Smooth muscle cell (in vitro differentiated cells): ENCODE data around the gene IFNE. TPM values are rescaled to one million over a fixed set of nuclear protein-coding genes. Genes with fewer than 3 reads are reported as not detected.

Experiments used
- DNase-seq: peaks from one replicate; lab custom pipeline; 2025; ENCODE audit not compliant: unreplicated experiment; lab: John Stamatoyannopoulos, UW
- H2AFZ ChIP-seq: fragments of 200-600 bp; sonication (generic); 2 replicates; pipeline ENCODE4 v1.6.0; 2016; ENCODE audit warnings: antibody characterized with exemption, low read depth, mild to moderate bottlenecking
- H3F3A ChIP-seq: fragments of 200-600 bp; sonication (generic); 2 replicates; pipeline ENCODE4 v1.6.0; 2017; ENCODE audit warnings: antibody characterized with exemption, low read depth
- H3K27ac ChIP-seq: fragments of 200-600 bp; sonication (generic); 2 replicates; pipeline ENCODE4 v1.5.1; 2016; ENCODE audit warnings: low read depth, mild to moderate bottlenecking
- H3K27me3 ChIP-seq: fragments of 200-600 bp; sonication (generic); 2 replicates; pipeline ENCODE4 v1.6.1; 2016; ENCODE audit warnings: low read depth, mild to moderate bottlenecking
- H3K36me3 ChIP-seq: fragments of 200-600 bp; sonication (generic); 2 replicates; pipeline ENCODE4 v1.5.1; 2016; ENCODE audit warnings: low read depth
- H3K4me1 ChIP-seq: fragments of 200-600 bp; sonication (generic); 2 replicates; pipeline ENCODE4 v1.5.1; 2016; ENCODE audit warnings: low read depth
- H3K4me2 ChIP-seq: fragments of 200-600 bp; sonication (generic); 2 replicates; pipeline ENCODE4 v1.6.0; 2016; ENCODE audit warnings: mild to moderate bottlenecking
- H3K4me3 ChIP-seq: fragments of 200-600 bp; sonication (generic); 2 replicates; pipeline ENCODE4 v1.5.1; 2016; ENCODE audit warnings: mild to moderate bottlenecking
- H3K79me2 ChIP-seq: fragments of 200-600 bp; sonication (generic); 2 replicates; pipeline ENCODE4 v1.6.0; 2016; ENCODE audit warnings: low read depth, mild to moderate bottlenecking
- H3K9ac ChIP-seq: fragments of 200-600 bp; sonication (generic); 2 replicates; pipeline ENCODE4 v1.6.0; 2016; ENCODE audit warnings: low read depth
- H3K9me3 ChIP-seq: fragments of 200-600 bp; sonication (generic); replicated peaks from 2 replicates; pipeline ENCODE4 v1.5.1; 2016; ENCODE audit warnings: low read depth
- H4K20me1 ChIP-seq: fragments of 200-600 bp; sonication (generic); 2 replicates; pipeline ENCODE4 v1.6.0; 2016; ENCODE audit warnings: low read depth
- WGBS: methylation state at CpG from one replicate; pipeline ENCODE4 v1.1.7; 2016; ENCODE audit warnings: low lambda C conversion rate; 5-methylcytosine and 5-hydroxymethylcytosine counted together
- polyA plus RNA-seq: library from polyadenylated mRNA; unstranded; fragments of >200 nt; fragmentation: Nextera tagmentation; extraction: Ambion mirVana; gene quantifications from 2 replicates; pipeline ENCODE4 v1.2.1, GENCODE V29; 2016
- total RNA-seq: library from RNA; depleted of rRNA; stranded (reverse); fragments of >200 nt; gene quantifications from 2 replicates; pipeline ENCODE4 v1.2.3, GENCODE V29; 2014
- TF ChIP-seq, protein P1 (sequence below): fragments of 200-600 bp; sonication (generic); IDR thresholded peaks from 2 replicates; pipeline ENCODE4 v1.5.1; 2017; ENCODE audit warnings: borderline replicate concordance, mild to moderate bottlenecking, antibody characterized with exemption; ENCODE audit not compliant: insufficient read depth, poor library complexity, severe bottlenecking

The IFNE gene
- total and polyA plus RNA-seq, 2 experiments from 2014 or later: 1.2 TPM; not detected in 1

DNA sequence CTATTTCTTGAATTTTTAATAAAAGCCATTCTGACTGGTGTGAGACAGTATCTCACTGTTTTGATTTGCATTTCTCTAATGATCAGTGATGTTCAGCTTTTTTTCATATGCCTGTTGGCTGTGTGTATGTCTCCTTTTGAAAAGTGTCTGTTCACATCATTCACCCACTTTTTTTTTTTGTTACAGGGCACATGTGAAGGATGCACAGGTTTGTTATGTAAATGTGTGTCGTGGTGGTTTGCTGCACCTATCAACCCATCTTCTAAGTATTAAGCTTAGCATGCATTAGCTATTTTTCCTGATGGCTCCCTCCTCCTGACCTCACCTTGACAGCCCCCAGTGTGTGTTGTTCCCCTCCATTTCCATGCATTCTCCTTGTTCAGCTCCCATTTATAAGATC is 39.3 kb upstream of the IFNE start:
- no peak for DNase-seq
- Histone ChIP-seq H3K4me3 (no peak overlapping the region), H3K79me2 (peaks cover 22% of the 10 kb centered on the region), H4K20me1 (peaks cover 6% of the 10 kb centered on the region), H2AFZ (no peak overlapping the region), H3F3A (peaks cover 10% of the 10 kb centered on the region), H3K9me3 (no peaks in the 10 kb centered on the region), H3K9ac (no peak overlapping the region), H3K27ac (no peak overlapping the region), H3K4me1 (no peaks in the 10 kb centered on the region), H3K36me3 (peaks cover 17% of the 10 kb centered on the region), H3K27me3 (no peaks in the 10 kb centered on the region), H3K4me2 (no peak overlapping the region)
- TF ChIP-seq, protein P1, sequence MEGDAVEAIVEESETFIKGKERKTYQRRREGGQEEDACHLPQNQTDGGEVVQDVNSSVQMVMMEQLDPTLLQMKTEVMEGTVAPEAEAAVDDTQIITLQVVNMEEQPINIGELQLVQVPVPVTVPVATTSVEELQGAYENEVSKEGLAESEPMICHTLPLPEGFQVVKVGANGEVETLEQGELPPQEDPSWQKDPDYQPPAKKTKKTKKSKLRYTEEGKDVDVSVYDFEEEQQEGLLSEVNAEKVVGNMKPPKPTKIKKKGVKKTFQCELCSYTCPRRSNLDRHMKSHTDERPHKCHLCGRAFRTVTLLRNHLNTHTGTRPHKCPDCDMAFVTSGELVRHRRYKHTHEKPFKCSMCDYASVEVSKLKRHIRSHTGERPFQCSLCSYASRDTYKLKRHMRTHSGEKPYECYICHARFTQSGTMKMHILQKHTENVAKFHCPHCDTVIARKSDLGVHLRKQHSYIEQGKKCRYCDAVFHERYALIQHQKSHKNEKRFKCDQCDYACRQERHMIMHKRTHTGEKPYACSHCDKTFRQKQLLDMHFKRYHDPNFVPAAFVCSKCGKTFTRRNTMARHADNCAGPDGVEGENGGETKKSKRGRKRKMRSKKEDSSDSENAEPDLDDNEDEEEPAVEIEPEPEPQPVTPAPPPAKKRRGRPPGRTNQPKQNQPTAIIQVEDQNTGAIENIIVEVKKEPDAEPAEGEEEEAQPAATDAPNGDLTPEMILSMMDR: no peak
- 94% methylated on average over 1 of the region's 1 CpG for WGBS

GRCh38 chr9:21520501-21521228 is 38.6 kb upstream of the IFNE start:
- no peaks in the 10 kb centered on the region for H3K9me3 ChIP-seq
- no peak overlapping the region for H3K9ac ChIP-seq
- H3K36me3 ChIP-seq: peaks cover 16% of the 10 kb centered on the region
- H3F3A ChIP-seq: peaks cover 10% of the 10 kb centered on the region
- no peak overlapping the region for H3K4me2 ChIP-seq
- peaks cover 27% of the 10 kb centered on the region for H3K79me2 ChIP-seq
- H3K27me3 ChIP-seq: no peaks in the 10 kb centered on the region
- peaks cover 6% of the 10 kb centered on the region for H4K20me1 ChIP-seq
- H3K4me1 ChIP-seq: no peaks in the 10 kb centered on the region
- 93% methylated on average over 5 of the region's 5 CpGs for WGBS
- TF ChIP-seq, protein P1: no peak
- no peak overlapping the region for H2AFZ ChIP-seq
- H3K4me3 ChIP-seq: no peak overlapping the region
- no peak overlapping the region for H3K27ac ChIP-seq
- no peak for DNase-seq

DNA sequence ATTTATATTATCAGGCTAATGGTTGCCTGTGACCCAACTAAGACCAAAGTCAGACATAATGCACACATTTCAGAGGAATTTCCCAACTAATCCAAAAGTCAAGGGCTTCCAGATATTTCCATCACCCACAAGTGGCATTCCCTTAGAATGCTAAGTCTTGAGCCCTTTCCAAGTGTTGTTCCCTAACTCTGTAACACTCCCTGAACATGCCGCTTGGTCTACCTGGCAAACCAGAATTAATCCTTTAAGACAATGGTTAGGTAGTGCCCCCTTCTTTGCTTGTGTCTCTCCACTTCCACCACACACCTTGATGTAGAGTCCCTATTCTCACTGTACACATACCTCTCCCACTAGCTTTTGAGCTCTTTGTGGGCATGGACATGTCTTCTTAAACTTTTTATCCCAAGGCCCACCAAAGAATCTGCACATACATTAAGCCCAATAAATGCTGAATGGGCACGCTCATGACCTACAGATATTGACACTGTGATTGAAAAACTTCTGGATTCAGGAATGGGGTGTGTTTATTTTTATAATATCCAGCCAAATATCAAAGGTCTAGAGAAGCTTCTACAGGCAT is 37.8 kb upstream of the IFNE start:
- peaks cover 10% of the 10 kb centered on the region for H4K20me1 ChIP-seq
- peaks cover 27% of the 10 kb centered on the region for H3K79me2 ChIP-seq
- H3K9ac ChIP-seq: no peak overlapping the region
- WGBS: 98% methylated on average over 2 of the region's 2 CpGs
- H3K36me3 ChIP-seq: peaks cover 9% of the 10 kb centered on the region
- DNase-seq: no peak
- H3K4me1 ChIP-seq: no peaks in the 10 kb centered on the region
- H3K4me3 ChIP-seq: no peak overlapping the region
- no peak overlapping the region for H3K4me2 ChIP-seq
- H2AFZ ChIP-seq: no peak overlapping the region
- H3K27me3 ChIP-seq: no peaks in the 10 kb centered on the region
- TF ChIP-seq, protein P1: no peak
- no peak overlapping the region for H3K27ac ChIP-seq
- H3F3A ChIP-seq: peaks cover 10% of the 10 kb centered on the region
- no peaks in the 10 kb centered on the region for H3K9me3 ChIP-seq
